ENCODE measurements around the gene FBXL7.

The FBXL7 gene

DNA sequence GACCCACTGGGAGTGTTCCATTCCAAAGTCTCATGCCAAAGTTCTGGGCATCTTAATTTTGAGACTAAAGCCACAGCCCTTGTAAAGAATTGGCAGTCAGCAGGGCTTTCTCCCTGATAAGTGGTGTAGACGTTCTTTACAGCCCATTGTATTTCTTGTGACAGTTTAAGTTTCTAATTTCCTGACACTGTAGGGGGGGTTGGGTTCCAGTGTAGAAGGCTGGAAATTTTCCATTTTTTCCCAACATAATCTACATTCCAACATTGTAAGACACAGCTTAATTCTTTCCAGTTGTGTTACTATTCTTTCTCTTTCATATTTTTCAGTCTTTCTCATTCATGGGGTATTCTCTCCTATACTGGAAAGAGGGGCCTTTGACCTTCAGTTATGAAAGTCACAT lies 121.1 kb downstream of the FBXL7 start:
- DNase-seq (ENCODE audit: low read depth) = peak; percentile 56
- peak overlapping the region; percentile 32 for H3K4me3 ChIP-seq (replicated peaks; ENCODE audit: low read depth, low read length)
- TF ChIP-seq, protein P1, sequence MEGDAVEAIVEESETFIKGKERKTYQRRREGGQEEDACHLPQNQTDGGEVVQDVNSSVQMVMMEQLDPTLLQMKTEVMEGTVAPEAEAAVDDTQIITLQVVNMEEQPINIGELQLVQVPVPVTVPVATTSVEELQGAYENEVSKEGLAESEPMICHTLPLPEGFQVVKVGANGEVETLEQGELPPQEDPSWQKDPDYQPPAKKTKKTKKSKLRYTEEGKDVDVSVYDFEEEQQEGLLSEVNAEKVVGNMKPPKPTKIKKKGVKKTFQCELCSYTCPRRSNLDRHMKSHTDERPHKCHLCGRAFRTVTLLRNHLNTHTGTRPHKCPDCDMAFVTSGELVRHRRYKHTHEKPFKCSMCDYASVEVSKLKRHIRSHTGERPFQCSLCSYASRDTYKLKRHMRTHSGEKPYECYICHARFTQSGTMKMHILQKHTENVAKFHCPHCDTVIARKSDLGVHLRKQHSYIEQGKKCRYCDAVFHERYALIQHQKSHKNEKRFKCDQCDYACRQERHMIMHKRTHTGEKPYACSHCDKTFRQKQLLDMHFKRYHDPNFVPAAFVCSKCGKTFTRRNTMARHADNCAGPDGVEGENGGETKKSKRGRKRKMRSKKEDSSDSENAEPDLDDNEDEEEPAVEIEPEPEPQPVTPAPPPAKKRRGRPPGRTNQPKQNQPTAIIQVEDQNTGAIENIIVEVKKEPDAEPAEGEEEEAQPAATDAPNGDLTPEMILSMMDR (IDR thresholded peaks at IDR 0.05; ENCODE audit: low read length, missing control alignments) = no peak

DNA sequence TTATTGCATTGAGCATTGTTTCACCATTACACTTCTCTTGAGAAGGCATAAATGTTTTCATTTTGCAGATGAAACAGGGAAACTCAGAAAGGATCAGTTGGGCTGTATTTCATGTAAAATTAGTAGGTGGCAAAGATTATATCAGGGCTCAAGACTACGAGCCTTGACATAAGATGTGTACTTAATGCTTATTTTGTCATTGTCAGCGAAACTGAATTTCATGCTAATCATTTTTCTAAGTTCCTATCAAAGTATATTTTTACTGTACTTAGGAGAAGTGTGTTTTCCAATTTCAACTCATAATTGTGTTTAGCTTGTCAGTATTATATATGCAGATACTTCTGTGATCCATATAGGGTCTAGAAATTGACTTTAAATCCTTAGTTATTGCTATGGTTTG lies 123.8 kb downstream of the FBXL7 start:
- DNase-seq (ENCODE audit: low read depth) = no peak
- TF ChIP-seq, protein P1 (IDR thresholded peaks at IDR 0.05; ENCODE audit: low read length, missing control alignments) = no peak
- H3K4me3 ChIP-seq (replicated peaks; ENCODE audit: low read depth, low read length) = no peak overlapping the region

DNA sequence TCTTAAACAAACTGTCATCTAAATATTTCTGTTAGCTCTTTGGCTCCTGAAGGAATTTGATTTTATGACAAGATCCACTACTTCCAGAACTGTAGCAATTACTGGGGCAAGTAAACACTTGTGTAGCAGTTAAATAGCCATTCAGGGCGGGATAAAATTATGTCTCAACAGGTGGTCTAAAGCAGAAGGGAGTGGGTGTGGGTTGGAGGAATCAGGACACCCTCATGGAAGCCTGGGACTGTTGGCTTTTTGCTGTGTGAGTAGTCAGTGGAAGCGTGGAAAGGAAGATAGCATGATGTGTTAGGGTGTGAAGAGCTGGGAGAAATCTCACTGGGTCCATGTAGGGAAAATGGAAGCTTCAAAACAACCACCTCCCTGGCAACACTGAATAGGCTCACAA lies 127.1 kb downstream of the FBXL7 start:
- H3K4me3 ChIP-seq (replicated peaks; ENCODE audit: low read depth, low read length) = no peak overlapping the region
- DNase-seq (ENCODE audit: low read depth) = no peak
- TF ChIP-seq, protein P1 (IDR thresholded peaks at IDR 0.05; ENCODE audit: low read length, missing control alignments) = no peak

DNA sequence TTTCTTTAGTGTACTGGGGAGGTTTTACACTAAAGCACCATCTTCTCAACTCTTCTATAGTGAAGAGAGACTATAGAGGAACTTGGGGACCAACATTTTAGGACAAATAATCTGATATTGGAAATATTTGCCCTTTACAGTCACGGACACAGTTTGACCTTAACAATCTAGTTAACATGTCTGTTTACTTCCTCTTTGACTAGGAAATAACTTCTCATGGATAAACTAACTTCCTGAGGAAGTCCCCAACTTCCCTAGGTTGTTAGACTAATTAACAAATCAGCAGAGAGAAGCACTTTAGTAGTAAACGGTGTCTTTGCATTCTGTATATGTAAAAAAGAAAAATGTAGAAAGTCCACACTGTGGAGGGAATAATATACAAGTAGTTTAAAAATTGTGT lies 127.7 kb downstream of the FBXL7 start:
- DNase-seq (ENCODE audit: low read depth) = no peak
- H3K4me3 ChIP-seq (replicated peaks; ENCODE audit: low read depth, low read length) = no peak overlapping the region
- TF ChIP-seq, protein P1 (IDR thresholded peaks at IDR 0.05; ENCODE audit: low read length, missing control alignments) = no peak

DNA sequence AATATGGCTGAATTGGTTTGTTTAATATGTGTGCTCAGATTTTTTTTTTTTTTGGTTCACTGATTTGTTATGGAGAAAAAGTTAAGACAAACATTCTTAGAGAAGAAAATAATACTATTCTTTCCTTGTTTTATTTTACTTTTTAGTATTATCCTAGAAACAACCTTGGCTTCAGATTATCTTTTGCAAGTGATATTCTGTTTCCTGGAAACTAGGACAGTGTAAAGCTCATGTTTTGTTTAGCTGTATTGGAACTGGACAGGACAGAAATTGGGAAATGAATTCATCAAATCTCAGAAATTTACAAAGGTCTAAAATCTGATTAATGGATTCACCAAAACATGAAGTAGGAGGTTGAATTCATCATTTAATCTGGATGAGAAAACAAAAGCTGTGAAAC lies 130.5 kb downstream of the FBXL7 start:
- no peak overlapping the region for H3K4me3 ChIP-seq (replicated peaks; ENCODE audit: low read depth, low read length)
- DNase-seq (ENCODE audit: low read depth) = no peak
- TF ChIP-seq, protein P1 (IDR thresholded peaks at IDR 0.05; ENCODE audit: low read length, missing control alignments) = no peak

DNA sequence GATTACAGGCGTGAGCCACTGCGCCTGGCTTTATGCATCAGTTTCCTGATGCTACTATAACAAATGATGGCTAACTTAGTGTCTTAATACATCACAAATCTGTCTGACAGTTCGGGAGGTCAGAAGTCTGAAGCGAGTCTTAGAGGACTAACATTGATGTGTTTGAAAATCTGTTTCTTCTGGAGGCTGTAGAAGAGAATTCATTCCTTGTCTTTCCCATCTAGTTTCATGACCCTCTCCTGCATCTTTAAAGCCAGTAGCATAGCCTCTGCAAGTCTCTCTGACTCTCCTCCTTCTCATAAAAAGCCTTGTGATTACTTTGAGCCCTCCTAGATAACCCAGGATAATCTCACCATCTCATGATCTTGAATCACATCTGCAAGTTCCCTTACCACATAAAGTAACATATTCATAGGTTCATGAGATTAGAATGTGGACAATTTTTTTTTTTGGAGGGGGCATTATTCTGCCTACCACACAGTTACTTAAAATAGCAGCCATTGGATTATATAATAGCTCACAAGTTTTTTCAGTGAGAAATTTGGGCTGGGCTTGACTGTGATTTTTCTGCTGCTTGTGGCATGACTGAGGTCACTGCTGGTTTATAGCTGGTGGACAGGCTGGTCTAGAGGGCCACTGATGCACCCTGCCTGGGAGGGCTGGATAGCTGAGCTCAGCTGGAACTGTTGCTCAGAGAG lies 134.8 kb downstream of the FBXL7 start:
- H3K4me3 ChIP-seq (replicated peaks; ENCODE audit: low read depth, low read length) = no peak overlapping the region
- no peak for DNase-seq (ENCODE audit: low read depth)
- TF ChIP-seq, protein P1 (IDR thresholded peaks at IDR 0.05; ENCODE audit: low read length, missing control alignments) = no peak

DNA sequence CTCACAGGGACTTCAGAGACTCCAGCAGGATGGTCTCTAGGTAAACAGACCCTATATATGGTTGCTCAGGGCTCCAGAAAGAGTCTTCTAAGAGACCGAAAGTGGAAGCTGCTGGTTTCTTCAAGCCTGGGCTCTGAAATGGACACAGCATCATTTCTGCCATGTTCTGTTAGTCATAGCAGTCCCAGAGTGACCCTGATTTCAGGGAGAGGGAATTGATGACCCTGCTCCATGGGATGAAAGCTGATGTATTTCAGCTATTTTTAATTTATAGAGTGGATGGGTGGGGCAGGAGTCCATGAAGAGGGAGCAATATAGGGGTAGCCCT lies 135.3 kb downstream of the FBXL7 start:
- no peak overlapping the region for H3K4me3 ChIP-seq (replicated peaks; ENCODE audit: low read depth, low read length)
- no peak for DNase-seq (ENCODE audit: low read depth)
- TF ChIP-seq, protein P1 (IDR thresholded peaks at IDR 0.05; ENCODE audit: low read length, missing control alignments) = no peak

All from fibroblast of pulmonary artery (primary cell).